Measurements from ENCODE around the gene LPP.

LPP gene

GRCh38 chr3:188829576-188829975 lies 675.6 kb downstream of the LPP start:
- TF ChIP-seq CTCF (IDR thresholded peaks at IDR 0.05; ENCODE audit: low read depth, low read length), result no peak
- DNase-seq, result no peak
- H3K9me3 ChIP-seq, result no peaks in the 10 kb centered on the region

GRCh38 chr3:188830893-188831292 lies 676.9 kb downstream of the LPP start:
- Histone ChIP-seq H3K27me3 (no peaks in the 10 kb centered on the region), H3K4me1 (peaks cover 4% of the 10 kb centered on the region; the same call in 1 of the 2 replicates), H3K4me3 (ENCODE audit: low read depth, low read length) (no peak overlapping the region), H3K36me3 (no peaks in the 10 kb centered on the region), H3K9me3 (no peaks in the 10 kb centered on the region)
- peak; percentile 22 for DNase-seq
- peak; percentile 60 for TF ChIP-seq CTCF (IDR thresholded peaks at IDR 0.05; ENCODE audit: low read depth, low read length)

More at GRCh38 chr3:188829576-188829975, 675.6 kb downstream of the LPP start:
- H3K4me3 ChIP-seq (ENCODE audit: low read depth, low read length), result no peak overlapping the region
- H3K27me3 ChIP-seq, result no peaks in the 10 kb centered on the region
- no peaks in the 10 kb centered on the region for H3K36me3 ChIP-seq
- peaks cover 4% of the 10 kb centered on the region; the same call in 1 of the 2 replicates for H3K4me1 ChIP-seq

- no peak for TF ChIP-seq CTCF (IDR thresholded peaks at IDR 0.05; ENCODE audit: low read depth, low read length)
- no peak for DNase-seq
- Histone ChIP-seq H3K4me1 (peaks cover 4% of the 10 kb centered on the region; the same call in 1 of the 2 replicates), H3K4me3 (ENCODE audit: low read depth, low read length) (no peak overlapping the region), H3K9me3 (no peaks in the 10 kb centered on the region), H3K36me3 (no peaks in the 10 kb centered on the region), H3K27me3 (no peaks in the 10 kb centered on the region)
Measured at GRCh38 chr3:188832146-188832545, 678.2 kb downstream of the LPP start.

- no peak overlapping the region for H3K4me3 ChIP-seq (ENCODE audit: low read depth, low read length)
Measured at GRCh38 chr3:188832961-188833721, 679.2 kb downstream of the LPP start.

GRCh38 chr3:188834349-188834748 lies 680.4 kb downstream of the LPP start:
- no peak for DNase-seq
- peaks cover 4% of the 10 kb centered on the region; the same call in 1 of the 2 replicates for H3K4me1 ChIP-seq
- H3K4me3 ChIP-seq (ENCODE audit: low read depth, low read length), result no peak overlapping the region
- peak; percentile 36 for TF ChIP-seq CTCF (IDR thresholded peaks at IDR 0.05; ENCODE audit: low read depth, low read length)
- no peaks in the 10 kb centered on the region for H3K27me3 ChIP-seq
- no peaks in the 10 kb centered on the region for H3K36me3 ChIP-seq
- no peaks in the 10 kb centered on the region for H3K9me3 ChIP-seq

More at GRCh38 chr3:188832961-188833721, 679.2 kb downstream of the LPP start:
- TF ChIP-seq CTCF (IDR thresholded peaks at IDR 0.05; ENCODE audit: low read depth, low read length), result no peak
- H3K36me3 ChIP-seq, result no peaks in the 10 kb centered on the region
- no peaks in the 10 kb centered on the region for H3K27me3 ChIP-seq
- H3K9me3 ChIP-seq, result no peaks in the 10 kb centered on the region
- peaks cover 4% of the 10 kb centered on the region; the same call in 1 of the 2 replicates for H3K4me1 ChIP-seq
- no peak for DNase-seq

GRCh38 chr3:188839187-188839695 lies 685.3 kb downstream of the LPP start:
- H3K4me3 ChIP-seq (ENCODE audit: low read depth, low read length), result no peak overlapping the region
- H3K27me3 ChIP-seq, result no peaks in the 10 kb centered on the region
- no peak for DNase-seq
- H3K36me3 ChIP-seq, result no peaks in the 10 kb centered on the region
- TF ChIP-seq CTCF (IDR thresholded peaks at IDR 0.05; ENCODE audit: low read depth, low read length), result no peak
- H3K4me1 ChIP-seq, result no peaks in the 10 kb centered on the region
- H3K9me3 ChIP-seq, result no peaks in the 10 kb centered on the region

Data from BE2C (cell line).